Measurements from ENCODE around the gene TDRD1. TPM values are rescaled to one million over a fixed set of nuclear protein-coding genes. Genes with fewer than 3 reads are reported as not detected.

Gene TDRD1
- total RNA-seq, 2 donors from 2014 or later = 0.05 to 0.57 TPM

GRCh38 chr10:114243661-114244060, 64.5 kb downstream of the TDRD1 start:
- no peak for DNase-seq
- Histone ChIP-seq H3K9me3 (no peaks in the 10 kb centered on the region), H3K27me3 (peaks cover 18% of the 10 kb centered on the region), H3K36me3 (no peaks in the 10 kb centered on the region), H3K4me1 (peaks cover 5% of the 10 kb centered on the region), H3K27ac (no peak overlapping the region), H3K9ac (ENCODE audit: low read depth in 2 of 2, low read length in 2 of 2) (no peak overlapping the region), H3K4me3 (no peak overlapping the region)
- intact Hi-C loops (cut with DNase I) = no loop called here
- TF ChIP-seq, protein P1, sequence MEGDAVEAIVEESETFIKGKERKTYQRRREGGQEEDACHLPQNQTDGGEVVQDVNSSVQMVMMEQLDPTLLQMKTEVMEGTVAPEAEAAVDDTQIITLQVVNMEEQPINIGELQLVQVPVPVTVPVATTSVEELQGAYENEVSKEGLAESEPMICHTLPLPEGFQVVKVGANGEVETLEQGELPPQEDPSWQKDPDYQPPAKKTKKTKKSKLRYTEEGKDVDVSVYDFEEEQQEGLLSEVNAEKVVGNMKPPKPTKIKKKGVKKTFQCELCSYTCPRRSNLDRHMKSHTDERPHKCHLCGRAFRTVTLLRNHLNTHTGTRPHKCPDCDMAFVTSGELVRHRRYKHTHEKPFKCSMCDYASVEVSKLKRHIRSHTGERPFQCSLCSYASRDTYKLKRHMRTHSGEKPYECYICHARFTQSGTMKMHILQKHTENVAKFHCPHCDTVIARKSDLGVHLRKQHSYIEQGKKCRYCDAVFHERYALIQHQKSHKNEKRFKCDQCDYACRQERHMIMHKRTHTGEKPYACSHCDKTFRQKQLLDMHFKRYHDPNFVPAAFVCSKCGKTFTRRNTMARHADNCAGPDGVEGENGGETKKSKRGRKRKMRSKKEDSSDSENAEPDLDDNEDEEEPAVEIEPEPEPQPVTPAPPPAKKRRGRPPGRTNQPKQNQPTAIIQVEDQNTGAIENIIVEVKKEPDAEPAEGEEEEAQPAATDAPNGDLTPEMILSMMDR (IDR thresholded peaks at IDR 0.05) = no peak

DNA sequence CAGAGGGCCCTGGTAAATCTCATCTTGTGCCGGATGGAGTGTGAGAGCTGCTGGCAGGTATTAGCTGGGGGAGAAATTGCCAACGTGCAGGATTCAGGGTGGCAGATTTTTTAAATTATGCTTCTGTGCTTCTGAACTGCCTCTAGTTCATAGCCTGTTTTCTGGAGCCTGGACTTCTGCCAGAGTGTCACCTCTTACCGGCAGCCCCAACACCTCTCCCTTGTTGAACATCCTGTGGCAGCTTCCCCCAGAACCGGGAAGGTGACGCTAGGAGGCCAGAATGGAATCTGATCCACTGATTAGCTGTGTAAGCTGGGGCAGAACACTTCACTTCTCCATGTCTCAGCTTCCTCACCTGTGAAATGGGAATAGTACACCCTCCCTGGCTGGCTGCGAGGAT, 65.0 kb downstream of the TDRD1 start:
- Histone ChIP-seq H3K4me3 (no peak overlapping the region), H3K27ac (no peak overlapping the region), H3K9ac (ENCODE audit: low read depth in 2 of 2, low read length in 2 of 2) (no peak overlapping the region), H3K9me3 (no peaks in the 10 kb centered on the region), H3K27me3 (peaks cover 16% of the 10 kb centered on the region), H3K4me1 (peaks cover 4% of the 10 kb centered on the region), H3K36me3 (no peaks in the 10 kb centered on the region)
- DNase-seq = no peak
- TF ChIP-seq, protein P1 (IDR thresholded peaks at IDR 0.05) = no peak
- intact Hi-C loops (cut with DNase I) = no loop called here

GRCh38 chr10:114245121-114245791, 66.1 kb downstream of the TDRD1 start:
- Histone ChIP-seq H3K4me1 (no peaks in the 10 kb centered on the region), H3K27me3 (peaks cover 5% of the 10 kb centered on the region), H3K4me3 (no peak overlapping the region), H3K36me3 (no peaks in the 10 kb centered on the region), H3K9ac (ENCODE audit: low read depth in 2 of 2, low read length in 2 of 2) (no peak overlapping the region), H3K9me3 (no peaks in the 10 kb centered on the region), H3K27ac (peak overlapping the region; percentile 9)
- intact Hi-C loops (cut with DNase I) = no loop called here
- TF ChIP-seq, protein P1 (IDR thresholded peaks at IDR 0.05) = no peak
- peak; percentile 47 for DNase-seq

GRCh38 chr10:114246679-114247305, 67.6 kb downstream of the TDRD1 start:
- no peak for DNase-seq
- Histone ChIP-seq H3K4me3 (no peak overlapping the region), H3K36me3 (no peaks in the 10 kb centered on the region), H3K9me3 (no peaks in the 10 kb centered on the region), H3K4me1 (no peaks in the 10 kb centered on the region), H3K27ac (peak overlapping the region; percentile 44), H3K9ac (ENCODE audit: low read depth in 2 of 2, low read length in 2 of 2) (peak overlapping the region in 1 of 2 donors; percentile 51), H3K27me3 (no peaks in the 10 kb centered on the region)
- intact Hi-C loops (cut with DNase I) = no loop called here
- TF ChIP-seq, protein P1 (IDR thresholded peaks at IDR 0.05) = no peak

- DNase-seq = no peak
- intact Hi-C loops (cut with DNase I) = no loop called here
- no peak overlapping the region for H3K9ac ChIP-seq (ENCODE audit: low read depth in 2 of 2, low read length in 2 of 2)
- no peaks in the 10 kb centered on the region for H3K4me1 ChIP-seq
- H3K9me3 ChIP-seq = no peaks in the 10 kb centered on the region
- no peaks in the 10 kb centered on the region for H3K36me3 ChIP-seq
- no peak overlapping the region for H3K4me3 ChIP-seq
- no peak overlapping the region for H3K27ac ChIP-seq
- TF ChIP-seq, protein P1 (IDR thresholded peaks at IDR 0.05) = no peak
- no peaks in the 10 kb centered on the region for H3K27me3 ChIP-seq
Measured at GRCh38 chr10:114250236-114250635, 71.1 kb downstream of the TDRD1 start.
